Measurements from ENCODE around the gene CABCOCO1. TPM values are rescaled to one million over a fixed set of nuclear protein-coding genes. Genes with fewer than 3 reads are reported as not detected.

Gene CABCOCO1
- total and polyA plus RNA-seq, 2 of the 13 experiments (the other 11 are each of a cell fraction or from before 2014, with no cell fraction given): not detected

GRCh38 chr10:61655335-61655851, 7.3 kb upstream of the CABCOCO1 start:
- in situ Hi-C loops (cut with HindIII; ENCODE audit: extremely low pct_ligation_motif_present, low pct_unique_long_range_greater_than_20kb): no loop called here
- no peak for DNase-seq (ENCODE audit: low spot score)
- H3K4me2 ChIP-seq (ENCODE audit: low read depth, low read length): no peak overlapping the region

More at GRCh38 chr10:61655335-61655851, 7.3 kb upstream of the CABCOCO1 start:
- ChIA-PET CTCF (ENCODE audit: low intra/inter-chr PET ratio, low total read pairs) (no interaction called here), POLR2A (no interaction called here)
- no peak for TF ChIP-seq IKZF4 (CRISPR knock-in tag; IDR thresholded peaks at IDR 0.05; ENCODE audit: borderline replicate concordance, low read depth, not compliant biosample characterization)
- TF ChIP-seq RELA (CRISPR knock-in tag; IDR thresholded peaks at IDR 0.05): no peak
- TF ChIP-seq SPEN (CRISPR knock-in tag; IDR thresholded peaks at IDR 0.05; ENCODE audit: low read depth): no peak
- no peak for TF ChIP-seq TRIM22 (IDR thresholded peaks at IDR 0.05)
- TF ChIP-seq IRF9 (CRISPR knock-in tag; IDR thresholded peaks at IDR 0.05; ENCODE audit: borderline replicate concordance): no peak
- no peak for TF ChIP-seq NFIC (IDR thresholded peaks at IDR 0.05; ENCODE audit: low read length)
- no peak for TF ChIP-seq ZEB1 (IDR thresholded peaks at IDR 0.05; ENCODE audit: insufficient replicate concordance, low read depth)
- TF ChIP-seq HNF1A (IDR thresholded peaks at IDR 0.05; ENCODE audit: low read depth): no peak
- no peak for TF ChIP-seq HNF1A (CRISPR knock-in tag; IDR thresholded peaks at IDR 0.05; ENCODE audit: borderline replicate concordance)
- no peak for TF ChIP-seq GLI4 (CRISPR knock-in tag; IDR thresholded peaks at IDR 0.05; ENCODE audit: borderline replicate concordance)
- no peak for TF ChIP-seq ZNF234 (CRISPR knock-in tag; conservative IDR thresholded peaks at IDR 0.05)
- TF ChIP-seq ZNF674 (CRISPR knock-in tag; IDR thresholded peaks at IDR 0.05; ENCODE audit: low read depth): no peak
- TF ChIP-seq SCMH1 (CRISPR knock-in tag; IDR thresholded peaks at IDR 0.05; ENCODE audit: borderline replicate concordance): no peak
- no peak for TF ChIP-seq SKI (IDR thresholded peaks at IDR 0.05; ENCODE audit: partially characterized antibody)
- no peak for TF ChIP-seq KAT7 (CRISPR knock-in tag; IDR thresholded peaks at IDR 0.05; ENCODE audit: borderline replicate concordance)
- FAIRE-seq (no peak), ATAC-seq (no peak)
- Histone ChIP-seq H3K4me3 (replicated peaks in 1 of 3; ENCODE audit: insufficient read depth in 1 of 3, low read depth in 2 of 3, low read length in 3 of 3) (no peak overlapping the region), H3K27ac (ENCODE audit: extremely low read length, insufficient read depth, low read length) (no peak overlapping the region), H3K9me3 (ENCODE audit: low read length) (no peaks in the 10 kb centered on the region), H3K4me1 (ENCODE audit: insufficient read depth, low read length) (no peaks in the 10 kb centered on the region), H3K9ac (ENCODE audit: insufficient read depth, low read depth, low read length) (no peak overlapping the region), H3K36me3 (replicated peaks in 1 of 2; ENCODE audit: control insufficient read depth in 1 of 2, insufficient read depth in 2 of 2, low read length in 2 of 2) (no peaks in the 10 kb centered on the region), H2AFZ (ENCODE audit: low read length) (no peak overlapping the region), H4K20me1 (ENCODE audit: insufficient read depth, low read length) (no peaks in the 10 kb centered on the region), H3K27me3 (ENCODE audit: control insufficient read depth in 1 of 2, insufficient read depth in 2 of 2, low read length in 2 of 2) (no peaks in the 10 kb centered on the region), H3K79me2 (ENCODE audit: insufficient read depth, low read length) (no peaks in the 10 kb centered on the region)
- BruUV-seq (replicated peaks): no TSS peak
- intact Hi-C loops (cut with micrococcal nuclease; ENCODE audit: unreplicated experiment): no loop called here

Measured in HepG2 (cell line).